Measurements from ENCODE around the gene ZNF462.

- no peak for TF ChIP-seq FOXK2 (IDR thresholded peaks at IDR 0.05)
- no peak for TF ChIP-seq BHLHE40 (IDR thresholded peaks at IDR 0.05; ENCODE audit: borderline replicate concordance)
- TF ChIP-seq TARDBP (IDR thresholded peaks at IDR 0.05), result no peak
- TF ChIP-seq HDGF (IDR thresholded peaks at IDR 0.05; ENCODE audit: borderline replicate concordance), result no peak
- TF ChIP-seq ZNF384 (IDR thresholded peaks at IDR 0.05), result no peak
- no peak for TF ChIP-seq PKNOX1 (IDR thresholded peaks at IDR 0.05)
- no peak for TF ChIP-seq FOXM1 (IDR thresholded peaks at IDR 0.05; ENCODE audit: borderline replicate concordance)
- TF ChIP-seq FOXA1 (IDR thresholded peaks at IDR 0.05), result no peak
- TF ChIP-seq SP1 (IDR thresholded peaks at IDR 0.05), result no peak
- TF ChIP-seq L3MBTL2 (conservative IDR thresholded peaks at IDR 0.05), result no peak
Observed at GRCh38 chr9:106875529-106875928, 12.6 kb downstream of the ZNF462 start.
